ENCODE data around the gene CDC37L1. TPM values are rescaled to one million over a fixed set of nuclear protein-coding genes. Genes with fewer than 3 reads are reported as not detected.
A peak's percentile ranks its signal among the peaks of the same experiment; 100 is the strongest.
"Not testable (repeated sequence)": the region's sequence is repeated elsewhere in the genome, so short reads cannot be mapped to it uniquely, and the experiment has no call there.

Gene CDC37L1
- total RNA-seq, 1 donor from 2014 or later = 17.2 TPM

- Histone ChIP-seq H3K4me3 (ENCODE audit: low read length in 3 of 3) (no peak overlapping the region), H3K27ac (ENCODE audit: low read depth, low read length) (no peak overlapping the region), H3K27me3 (ENCODE audit: control insufficient read depth in 3 of 3, insufficient read depth in 3 of 3, low read length in 3 of 3) (no peaks in the 10 kb centered on the region), H3K9me3 (ENCODE audit: control insufficient read depth in 3 of 3, low read length in 3 of 3) (no peaks in the 10 kb centered on the region), H3K9ac (ENCODE audit: low read depth in 1 of 3, low read length in 3 of 3) (no peak overlapping the region), H3K4me1 (ENCODE audit: control insufficient read depth in 3 of 3, insufficient read depth in 3 of 3, low read length in 3 of 3) (peaks cover 5 to 10% (median 7%) of the 10 kb centered on the region in 3 donors), H3K36me3 (ENCODE audit: control insufficient read depth in 3 of 3, insufficient read depth in 3 of 3, low read length in 3 of 3) (no peaks in the 10 kb centered on the region)
These were observed 21.8 kb upstream of the CDC37L1 start for GRCh38 chr9:4657426-4658159.

GRCh38 chr9:4660665-4661064 lies 18.7 kb upstream of the CDC37L1 start:
- not testable (repeated sequence) for H3K9me3 ChIP-seq (ENCODE audit: control insufficient read depth in 3 of 3, low read length in 3 of 3); H3K27me3 ChIP-seq (ENCODE audit: control insufficient read depth in 3 of 3, insufficient read depth in 3 of 3, low read length in 3 of 3); H3K4me3 ChIP-seq (ENCODE audit: low read length in 3 of 3)

DNA sequence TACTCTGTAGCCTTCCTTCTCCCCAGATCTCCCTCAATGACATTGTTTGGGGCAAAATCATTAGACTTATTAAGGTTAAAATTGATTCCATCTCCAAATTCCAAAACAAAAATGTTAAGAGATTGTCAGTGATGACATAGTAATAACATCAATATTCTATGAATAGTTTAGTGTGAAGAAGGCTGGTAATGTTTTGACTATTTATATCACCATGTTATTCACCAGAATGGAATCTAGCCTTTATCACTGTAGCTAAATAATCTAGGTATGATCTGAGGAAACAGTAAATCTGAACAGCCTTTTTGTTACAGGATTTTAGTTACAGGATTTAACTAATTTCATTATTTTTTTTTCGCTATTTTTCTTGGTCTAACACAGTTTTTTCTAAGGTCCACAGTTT lies 18.2 kb upstream of the CDC37L1 start:
- H3K9ac ChIP-seq (ENCODE audit: low read depth in 1 of 3, low read length in 3 of 3) = no peak overlapping the region
- no peak overlapping the region for H3K4me3 ChIP-seq (ENCODE audit: low read length in 3 of 3)
- H3K27me3 ChIP-seq (ENCODE audit: control insufficient read depth in 3 of 3, insufficient read depth in 3 of 3, low read length in 3 of 3) = no peaks in the 10 kb centered on the region
- H3K27ac ChIP-seq (ENCODE audit: low read depth, low read length) = no peak overlapping the region
- H3K4me1 ChIP-seq (ENCODE audit: control insufficient read depth in 3 of 3, insufficient read depth in 3 of 3, low read length in 3 of 3) = peaks cover 16 to 25% (median 18%) of the 10 kb centered on the region in 3 donors
- no peaks in the 10 kb centered on the region for H3K36me3 ChIP-seq (ENCODE audit: control insufficient read depth in 3 of 3, insufficient read depth in 3 of 3, low read length in 3 of 3)
- H3K9me3 ChIP-seq (ENCODE audit: control insufficient read depth in 3 of 3, low read length in 3 of 3) = no peaks in the 10 kb centered on the region

More at GRCh38 chr9:4660665-4661064, 18.7 kb upstream of the CDC37L1 start:
- not testable (repeated sequence) for H3K36me3 ChIP-seq (ENCODE audit: control insufficient read depth in 3 of 3, insufficient read depth in 3 of 3, low read length in 3 of 3); H3K27ac ChIP-seq (ENCODE audit: low read depth, low read length); H3K9ac ChIP-seq (ENCODE audit: low read depth in 1 of 3, low read length in 3 of 3)
- peaks cover 13 to 22% (median 16%) of the 10 kb centered on the region in 3 donors for H3K4me1 ChIP-seq (ENCODE audit: control insufficient read depth in 3 of 3, insufficient read depth in 3 of 3, low read length in 3 of 3)

- no peaks in the 10 kb centered on the region for H3K36me3 ChIP-seq (ENCODE audit: control insufficient read depth in 3 of 3, insufficient read depth in 3 of 3, low read length in 3 of 3)
- H3K27me3 ChIP-seq (ENCODE audit: control insufficient read depth in 3 of 3, insufficient read depth in 3 of 3, low read length in 3 of 3) = no peaks in the 10 kb centered on the region
- H3K27ac ChIP-seq (ENCODE audit: low read depth, low read length) = peak overlapping the region; percentile 62
- H3K4me3 ChIP-seq (ENCODE audit: low read length in 3 of 3) = peak overlapping the region; percentile 80 to 89 (median 85)
- no peaks in the 10 kb centered on the region for H3K9me3 ChIP-seq (ENCODE audit: control insufficient read depth in 3 of 3, low read length in 3 of 3)
- H3K9ac ChIP-seq (ENCODE audit: low read depth in 1 of 3, low read length in 3 of 3) = peak overlapping the region; percentile 82 to 90 (median 84)
- peaks cover 19 to 29% (median 20%) of the 10 kb centered on the region in 3 donors for H3K4me1 ChIP-seq (ENCODE audit: control insufficient read depth in 3 of 3, insufficient read depth in 3 of 3, low read length in 3 of 3)
These were observed 17.8 kb upstream of the CDC37L1 start for GRCh38 chr9:4661611-4662010.

- Histone ChIP-seq H3K27ac (ENCODE audit: low read depth, low read length) (peak within 1 kb of the TSS; percentile 62), H3K9me3 (ENCODE audit: control insufficient read depth in 3 of 3, low read length in 3 of 3) (no peaks in the 10 kb centered on the region), H3K4me3 (ENCODE audit: low read length in 3 of 3) (peak within 1 kb of the TSS; percentile 80 to 89 (median 85)), H3K27me3 (ENCODE audit: control insufficient read depth in 3 of 3, insufficient read depth in 3 of 3, low read length in 3 of 3) (no peaks in the 10 kb centered on the region), H3K36me3 (ENCODE audit: control insufficient read depth in 3 of 3, insufficient read depth in 3 of 3, low read length in 3 of 3) (no peaks in the 10 kb centered on the region), H3K4me1 (ENCODE audit: control insufficient read depth in 3 of 3, insufficient read depth in 3 of 3, low read length in 3 of 3) (peaks cover 20 to 29% (median 22%) of the 10 kb centered on the region in 3 donors), H3K9ac (ENCODE audit: low read depth in 1 of 3, low read length in 3 of 3) (peak within 1 kb of the TSS; percentile 82 to 90 (median 84))
These were observed 17.0 kb upstream of the CDC37L1 start, which contains the start of gene PLPP6 for GRCh38 chr9:4662108-4662988. Gene PLPP6 (plus strand): TSS chr9:4662294. CDS start chr9:4662376, 82 bp downstream.

DNA sequence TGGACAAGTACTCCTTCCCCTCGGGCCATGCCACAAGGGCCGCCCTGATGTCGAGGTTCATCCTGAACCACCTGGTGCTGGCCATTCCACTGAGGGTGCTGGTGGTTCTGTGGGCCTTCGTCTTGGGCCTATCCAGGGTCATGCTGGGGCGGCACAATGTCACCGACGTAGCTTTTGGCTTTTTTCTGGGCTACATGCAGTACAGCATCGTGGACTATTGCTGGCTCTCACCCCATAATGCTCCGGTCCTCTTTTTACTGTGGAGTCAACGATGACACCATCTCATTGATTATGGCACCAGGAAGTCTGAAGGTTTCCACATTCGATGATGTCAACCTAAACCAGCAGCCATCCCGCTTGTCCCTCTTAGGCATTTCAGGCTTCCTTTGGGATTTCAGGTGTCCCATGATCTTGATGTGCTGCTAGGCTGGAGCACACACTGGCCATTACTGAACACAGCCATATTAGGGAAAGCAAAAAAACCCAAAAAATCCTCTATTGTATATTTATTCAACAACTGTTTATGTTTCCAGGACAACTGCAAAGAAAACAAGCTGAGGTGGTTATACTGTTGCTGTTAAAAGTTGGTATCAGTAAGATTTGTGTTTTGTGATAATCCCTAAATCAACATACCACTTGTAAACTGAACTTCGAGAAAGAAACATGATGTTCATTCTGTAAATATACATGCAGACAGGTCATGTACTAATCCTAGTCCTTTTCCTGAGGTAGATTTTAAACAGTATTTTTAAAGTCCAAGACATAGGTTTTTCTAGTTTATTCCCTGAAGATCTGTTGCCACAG lies 16.2 kb upstream of the CDC37L1 start:
- H3K9ac ChIP-seq (ENCODE audit: low read depth in 1 of 3, low read length in 3 of 3) = peak overlapping the region; percentile 82 to 90 (median 84)
- H3K27ac ChIP-seq (ENCODE audit: low read depth, low read length) = no peak overlapping the region
- peaks cover 20 to 29% (median 22%) of the 10 kb centered on the region in 3 donors for H3K4me1 ChIP-seq (ENCODE audit: control insufficient read depth in 3 of 3, insufficient read depth in 3 of 3, low read length in 3 of 3)
- H3K36me3 ChIP-seq (ENCODE audit: control insufficient read depth in 3 of 3, insufficient read depth in 3 of 3, low read length in 3 of 3) = no peaks in the 10 kb centered on the region
- H3K4me3 ChIP-seq (ENCODE audit: low read length in 3 of 3) = peak overlapping the region; percentile 80 to 89 (median 85)
- H3K27me3 ChIP-seq (ENCODE audit: control insufficient read depth in 3 of 3, insufficient read depth in 3 of 3, low read length in 3 of 3) = no peaks in the 10 kb centered on the region
- no peaks in the 10 kb centered on the region for H3K9me3 ChIP-seq (ENCODE audit: control insufficient read depth in 3 of 3, low read length in 3 of 3)

- Histone ChIP-seq H3K27me3 (ENCODE audit: control insufficient read depth in 3 of 3, insufficient read depth in 3 of 3, low read length in 3 of 3) (no peaks in the 10 kb centered on the region), H3K9ac (ENCODE audit: low read depth in 1 of 3, low read length in 3 of 3) (no peak overlapping the region), H3K27ac (ENCODE audit: low read depth, low read length) (no peak overlapping the region), H3K36me3 (ENCODE audit: control insufficient read depth in 3 of 3, insufficient read depth in 3 of 3, low read length in 3 of 3) (no peaks in the 10 kb centered on the region), H3K4me3 (ENCODE audit: low read length in 3 of 3) (no peak overlapping the region), H3K9me3 (ENCODE audit: control insufficient read depth in 3 of 3, low read length in 3 of 3) (no peaks in the 10 kb centered on the region), H3K4me1 (ENCODE audit: control insufficient read depth in 3 of 3, insufficient read depth in 3 of 3, low read length in 3 of 3) (peaks cover 20 to 29% (median 22%) of the 10 kb centered on the region in 3 donors)
These were observed 15.4 kb upstream of the CDC37L1 start for GRCh38 chr9:4663956-4664355.

- Histone ChIP-seq H3K4me3 (ENCODE audit: low read length in 3 of 3) (no peak overlapping the region), H3K9me3 (ENCODE audit: control insufficient read depth in 3 of 3, low read length in 3 of 3) (no peaks in the 10 kb centered on the region), H3K9ac (ENCODE audit: low read depth in 1 of 3, low read length in 3 of 3) (no peak overlapping the region), H3K36me3 (ENCODE audit: control insufficient read depth in 3 of 3, insufficient read depth in 3 of 3, low read length in 3 of 3) (no peaks in the 10 kb centered on the region), H3K4me1 (ENCODE audit: control insufficient read depth in 3 of 3, insufficient read depth in 3 of 3, low read length in 3 of 3) (peaks cover 20 to 29% (median 22%) of the 10 kb centered on the region in 3 donors), H3K27ac (ENCODE audit: low read depth, low read length) (peak overlapping the region; percentile 19), H3K27me3 (ENCODE audit: control insufficient read depth in 3 of 3, insufficient read depth in 3 of 3, low read length in 3 of 3) (no peaks in the 10 kb centered on the region)
These were observed 14.0 kb upstream of the CDC37L1 start for GRCh38 chr9:4665357-4665756.

- no peaks in the 10 kb centered on the region for H3K27me3 ChIP-seq (ENCODE audit: control insufficient read depth in 3 of 3, insufficient read depth in 3 of 3, low read length in 3 of 3)
- no peaks in the 10 kb centered on the region for H3K9me3 ChIP-seq (ENCODE audit: control insufficient read depth in 3 of 3, low read length in 3 of 3)
- H3K4me3 ChIP-seq (ENCODE audit: low read length in 3 of 3) = peak within 1 kb of the TSS; percentile 68 to 80 (median 76)
- H3K4me1 ChIP-seq (ENCODE audit: control insufficient read depth in 3 of 3, insufficient read depth in 3 of 3, low read length in 3 of 3) = peaks cover 20 to 29% (median 22%) of the 10 kb centered on the region in 3 donors
- no peaks in the 10 kb centered on the region for H3K36me3 ChIP-seq (ENCODE audit: control insufficient read depth in 3 of 3, insufficient read depth in 3 of 3, low read length in 3 of 3)
- H3K9ac ChIP-seq (ENCODE audit: low read depth in 1 of 3, low read length in 3 of 3) = peak within 1 kb of the TSS; percentile 60 to 82 (median 67)
- H3K27ac ChIP-seq (ENCODE audit: low read depth, low read length) = peak within 1 kb of the TSS; percentile 19
These were observed 13.2 kb upstream of the CDC37L1 start, which contains the start of gene SPATA6L for GRCh38 chr9:4666042-4666699. Gene SPATA6L (minus strand): TSS chr9:4666480. CDS start chr9:4666250, 230 bp downstream.
